Measurements from ENCODE around the gene PRKAG2. TPM values are rescaled to one million over a fixed set of nuclear protein-coding genes. Genes with fewer than 3 reads are reported as not detected.

Gene PRKAG2
- total and polyA plus RNA-seq, 4 donors: 17.5 to 33.3 (median 23.9) TPM

GRCh38 chr7:151727579-151728285 lies 149.2 kb downstream of the PRKAG2 start:
- no peaks in the 10 kb centered on the region for H3K27me3 ChIP-seq (ENCODE audit: control insufficient read depth in 3 of 3, insufficient read depth in 3 of 3, low read length in 2 of 3)
- peak; percentile 83 for ATAC-seq (ENCODE audit: insufficient read depth, low FRiP score)
- H3K9ac ChIP-seq (ENCODE audit: insufficient read depth in 1 of 2, low read length in 2 of 2): no peak overlapping the region
- no peak for TF ChIP-seq CTCF (IDR thresholded peaks at IDR 0.05; ENCODE audit: control extremely low read depth, extremely low read depth)
- no peaks in the 10 kb centered on the region for H3K36me3 ChIP-seq (ENCODE audit: control insufficient read depth in 4 of 4, insufficient read depth in 4 of 4, low read length in 4 of 4)
- peaks cover 0 to 11% (median 4%) of the 10 kb centered on the region in 5 donors for H3K4me1 ChIP-seq (ENCODE audit: control insufficient read depth in 5 of 5, insufficient read depth in 5 of 5, low read length in 5 of 5)
- peak overlapping the region; percentile 44 to 74 for H3K27ac ChIP-seq (ENCODE audit: low read depth in 1 of 2, low read length in 1 of 2)
- no peak for DNase-seq
- no peak overlapping the region for H3K4me3 ChIP-seq
- 53 to 62% methylated on average over 18 of the region's 18 CpGs for WGBS, 2 donors
- H3K9me3 ChIP-seq (ENCODE audit: control insufficient read depth in 4 of 4, insufficient read depth in 3 of 4, low read length in 3 of 4): no peaks in the 10 kb centered on the region

GRCh38 chr7:151726652-151727578 lies 150.0 kb downstream of the PRKAG2 start:
- no peak for DNase-seq
- H3K4me1 ChIP-seq (ENCODE audit: control insufficient read depth in 5 of 5, insufficient read depth in 5 of 5, low read length in 5 of 5): peaks cover 0 to 11% (median 5%) of the 10 kb centered on the region in 5 donors
- TF ChIP-seq CTCF (IDR thresholded peaks at IDR 0.05; ENCODE audit: control extremely low read depth, extremely low read depth): no peak
- H3K36me3 ChIP-seq (ENCODE audit: control insufficient read depth in 4 of 4, insufficient read depth in 4 of 4, low read length in 4 of 4): no peaks in the 10 kb centered on the region
- H3K9ac ChIP-seq (ENCODE audit: insufficient read depth in 1 of 2, low read length in 2 of 2): no peak overlapping the region
- ATAC-seq (ENCODE audit: insufficient read depth, low FRiP score): no peak
- H3K9me3 ChIP-seq (ENCODE audit: control insufficient read depth in 4 of 4, insufficient read depth in 3 of 4, low read length in 3 of 4): no peaks in the 10 kb centered on the region
- H3K4me3 ChIP-seq: no peak overlapping the region
- H3K27ac ChIP-seq (ENCODE audit: low read depth in 1 of 2, low read length in 1 of 2): peak overlapping the region; percentile 44 to 74
- no peaks in the 10 kb centered on the region for H3K27me3 ChIP-seq (ENCODE audit: control insufficient read depth in 3 of 3, insufficient read depth in 3 of 3, low read length in 2 of 3)
- WGBS, 2 donors: 73 to 75% methylated on average over 23 of the region's 23 CpGs

- WGBS, 2 donors: 78 to 80% methylated on average over 23 of the region's 23 CpGs
- H3K9me3 ChIP-seq (ENCODE audit: control insufficient read depth in 4 of 4, insufficient read depth in 3 of 4, low read length in 3 of 4): no peaks in the 10 kb centered on the region
- no peak for TF ChIP-seq CTCF (IDR thresholded peaks at IDR 0.05; ENCODE audit: control extremely low read depth, extremely low read depth)
- DNase-seq (no peak), ATAC-seq (ENCODE audit: insufficient read depth, low FRiP score) (no peak)
- H3K27ac ChIP-seq (ENCODE audit: low read depth in 1 of 2, low read length in 1 of 2): peak overlapping the region in 1 of 2 donors; percentile 3
- no peak overlapping the region for H3K4me3 ChIP-seq
- no peaks in the 10 kb centered on the region for H3K27me3 ChIP-seq (ENCODE audit: control insufficient read depth in 3 of 3, insufficient read depth in 3 of 3, low read length in 2 of 3)
- H3K4me1 ChIP-seq (ENCODE audit: control insufficient read depth in 5 of 5, insufficient read depth in 5 of 5, low read length in 5 of 5): peaks cover 0 to 15% (median 5%) of the 10 kb centered on the region in 5 donors
- H3K36me3 ChIP-seq (ENCODE audit: control insufficient read depth in 4 of 4, insufficient read depth in 4 of 4, low read length in 4 of 4): no peaks in the 10 kb centered on the region
- H3K9ac ChIP-seq (ENCODE audit: insufficient read depth in 1 of 2, low read length in 2 of 2): no peak overlapping the region
Observed at GRCh38 chr7:151725844-151726651, 150.9 kb downstream of the PRKAG2 start.
